CD14-positive monocyte (primary cell): ENCODE results near the gene STAT5A. TPM values are rescaled to one million over a fixed set of nuclear protein-coding genes. Genes with fewer than 3 reads are reported as not detected.

Experiments
- DNase-seq, 3 donors: peaks; one replicate each; pipeline ENCODE4 v3.0.0-alpha.2; 2011 to 2022
- H2AFZ ChIP-seq: 2 replicates; pipeline ENCODE4 v1.6.0; 2012; ENCODE audit warnings: mild to moderate bottlenecking, low read depth, low read length, inconsistent platforms; ENCODE audit not compliant: insufficient read depth, poor library complexity, severe bottlenecking
- H3K27ac ChIP-seq, 2 donors: 1 replicate in 1 of 2; 2 replicates in 1 of 2; pipeline ENCODE4 v1.5.1; 2012 to 2013; ENCODE audit warnings: low read length in 2 of 2, control low read depth in 1 of 2, inconsistent platforms in 1 of 2, low read depth in 1 of 2, mild to moderate bottlenecking in 1 of 2
- H3K27me3 ChIP-seq, 2 donors: one replicate each; pipeline versions ENCODE4 v1.6.0 to v1.6.1; 2011 to 2013; ENCODE audit warnings: low read length in 2 of 2; ENCODE audit not compliant: control insufficient read depth in 2 of 2, insufficient read depth in 2 of 2
- H3K36me3 ChIP-seq, 2 donors: replicated peaks in 1 of 2; 1 replicate in 1 of 2; 2 replicates in 1 of 2; pipeline versions ENCODE4 v1.5.1 to v1.6.1; 2012 to 2013; ENCODE audit warnings: low read length in 2 of 2, control low read depth in 1 of 2, inconsistent platforms in 1 of 2, mild to moderate bottlenecking in 1 of 2; ENCODE audit not compliant: insufficient read depth in 2 of 2, control insufficient read depth in 1 of 2
- H3K4me1 ChIP-seq, 2 donors: 1 replicate in 1 of 2; 2 replicates in 1 of 2; pipeline versions ENCODE4 v1.5.1 to v1.6.1; 2012 to 2013; ENCODE audit warnings: low read length in 2 of 2, control low read depth in 1 of 2, inconsistent platforms in 1 of 2, mild to moderate bottlenecking in 1 of 2, moderate library complexity in 1 of 2; ENCODE audit not compliant: insufficient read depth in 2 of 2, control insufficient read depth in 1 of 2
- H3K4me2 ChIP-seq: replicated peaks from 2 replicates; pipeline ENCODE3; 2012; ENCODE audit warnings: low read length, moderate library complexity, mild to moderate bottlenecking; ENCODE audit not compliant: poor library complexity, severe bottlenecking; ENCODE audit errors: extremely low read depth
- H3K4me3 ChIP-seq, 3 experiments: fragments of 200-600 bp in 1 of 3; sonication (generic) in 1 of 3; replicated peaks in 1 of 3; 1 replicate in 2 of 3; 2 replicates in 1 of 3; pipeline ENCODE4 v1.5.1; 2011 to 2013; ENCODE audit warnings: low read length in 3 of 3, mild to moderate bottlenecking in 3 of 3, control low read depth in 2 of 3, low read depth in 2 of 3, inconsistent platforms in 1 of 3, moderate library complexity in 1 of 3
- H3K79me2 ChIP-seq: 2 replicates; pipeline ENCODE4 v1.6.0; 2012; ENCODE audit warnings: mild to moderate bottlenecking, control low read depth, inconsistent platforms, low read length, moderate library complexity; ENCODE audit not compliant: insufficient read depth
- H3K9ac ChIP-seq: 2 replicates; pipeline ENCODE4 v1.6.0; 2017; ENCODE audit warnings: low read length, mild to moderate bottlenecking; ENCODE audit not compliant: insufficient read depth, poor library complexity, severe bottlenecking
- H3K9me3 ChIP-seq, 2 donors: replicated peaks in 1 of 2; 1 replicate in 1 of 2; 2 replicates in 1 of 2; pipeline versions ENCODE4 v1.5.1 to v1.6.1; 2012 to 2013; ENCODE audit warnings: low read length in 2 of 2, control low read depth in 1 of 2; ENCODE audit not compliant: control insufficient read depth in 1 of 2, insufficient read depth in 1 of 2
- H4K20me1 ChIP-seq: 2 replicates; pipeline ENCODE4 v1.6.0; 2012; ENCODE audit warnings: mild to moderate bottlenecking, low read length, control low read depth, moderate library complexity; ENCODE audit not compliant: insufficient read depth
- H3K27ac Mint-ChIP-seq, 7 donors: one replicate each; pipeline ENCODE4 v1.8.0; 2020; ENCODE audit warnings: mild to moderate bottlenecking in 7 of 7, mixed read lengths in 7 of 7, moderate library complexity in 6 of 7, inconsistent platforms in 2 of 7
- H3K27me3 Mint-ChIP-seq, 3 donors: one replicate each; pipeline ENCODE4 v1.8.0; 2021 to 2022; ENCODE audit warnings: low read depth in 3 of 3, mild to moderate bottlenecking in 3 of 3, mixed read lengths in 3 of 3, moderate library complexity in 3 of 3, inconsistent platforms in 1 of 3
- H3K36me3 Mint-ChIP-seq, 2 donors: one replicate each; pipeline ENCODE4 v1.8.0; 2020; ENCODE audit warnings: mixed read lengths in 2 of 2, inconsistent platforms in 1 of 2, mild to moderate bottlenecking in 1 of 2
- H3K4me1 Mint-ChIP-seq: one replicate; pipeline ENCODE4 v1.8.0; 2020; ENCODE audit warnings: mild to moderate bottlenecking, mixed read lengths
- H3K4me3 Mint-ChIP-seq, 2 donors: one replicate each; pipeline ENCODE4 v1.8.0; 2020; ENCODE audit warnings: mild to moderate bottlenecking in 2 of 2, mixed read lengths in 2 of 2, moderate library complexity in 1 of 2
- H3K9me3 Mint-ChIP-seq, 7 donors: one replicate each; pipeline ENCODE4 v1.8.0; 2020 to 2022; ENCODE audit warnings: mixed read lengths in 7 of 7, mild to moderate bottlenecking in 6 of 7, moderate library complexity in 6 of 7, inconsistent platforms in 2 of 7
- WGBS: methylation state at CpG from one replicate; pipeline ENCODE4 v1.1.5; 2013; ENCODE audit warnings: missing lambda C conversion rate; ENCODE audit not compliant: insufficient coverage; 5-methylcytosine and 5-hydroxymethylcytosine counted together
- intact Hi-C, 2 donors: fragments of 100-400 bp; cut with micrococcal nuclease; formaldehyde crosslinking; loops; one replicate each; pipeline versions ENCODE4 v1.15.0 to v1.15.1; 2023
- polyA plus RNA-seq, 3 donors: library from polyadenylated mRNA; depleted of rRNA in 1 of 3; unstranded in 2 of 3; stranded (reverse) in 1 of 3; fragments of 300-500 nt in 2 of 3; fragments of >200 nt in 1 of 3; fragmentation: Illumina TruSeq in 2 of 3; gene quantifications; 1 replicate in 2 of 3; 2 replicates in 1 of 3; pipeline ENCODE4 v1.2.3, GENCODE V29; 2012 to 2021
- TF ChIP-seq, protein P1 (sequence below): fragments of 200-600 bp; IDR thresholded peaks from one replicate; pipeline ENCODE4 v1.8.0; 2022; ENCODE audit warnings: antibody characterized with exemption, mild to moderate bottlenecking

Gene STAT5A
- polyA plus RNA-seq, 3 donors = 30.5 to 91.1 (median 49.8) TPM

DNA sequence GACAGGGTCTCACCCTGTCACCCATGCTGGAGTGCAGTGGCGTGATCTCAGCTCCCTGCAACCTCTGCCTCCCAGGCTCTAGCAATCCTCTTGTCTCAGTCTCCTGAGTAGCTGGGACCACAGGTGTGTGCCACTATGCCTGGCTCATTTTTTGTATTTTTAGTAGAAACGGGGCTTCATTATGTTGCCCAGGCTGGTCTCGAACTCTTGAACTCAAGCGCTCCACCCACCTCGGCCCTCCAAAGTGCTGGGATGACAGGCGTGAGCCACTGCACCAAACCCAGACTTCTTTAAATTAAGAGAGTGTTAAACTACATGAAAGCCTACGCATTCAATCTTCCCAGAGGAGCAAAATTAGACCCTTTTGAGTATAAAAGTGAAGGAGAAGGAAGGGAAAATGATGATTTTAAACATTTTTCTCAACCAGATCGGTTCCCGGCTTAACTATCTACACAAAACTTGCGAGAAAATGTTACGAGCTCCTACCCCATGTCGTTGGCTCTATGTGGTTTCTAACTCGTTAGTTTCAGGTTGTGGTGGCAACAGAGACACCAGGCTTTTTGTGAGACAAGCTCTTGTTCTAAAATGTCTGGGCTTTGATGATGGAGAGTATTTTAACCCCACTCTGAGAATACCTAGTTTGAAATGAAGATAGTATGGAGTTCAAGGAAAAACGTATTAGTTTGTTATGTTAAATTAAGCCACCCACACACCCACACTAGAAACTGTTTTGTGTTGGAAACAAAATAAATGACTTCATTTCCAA, 38.4 kb upstream of the STAT5A start:
- no peak for DNase-seq
- intact Hi-C loops = loop anchor here (5.0 kb wide), 1 partner anchor 37 kb away; the partner anchor contains the start of gene STAT5A (in 2 of the 2)
- peak overlapping the region; percentile 84 to 98 (median 97) for H3K27ac Mint-ChIP-seq
- Histone ChIP-seq H3K27me3 (no peaks in the 10 kb centered on the region), H3K4me1 (peaks cover 29 to 42% of the 10 kb centered on the region in 2 donors), H4K20me1 (peaks cover 17% of the 10 kb centered on the region), H3K79me2 (peaks cover 93% of the 10 kb centered on the region), H3K9ac (peak overlapping the region; percentile 71), H3K27ac (peak overlapping the region; percentile 80 to 92), H3K9me3 (no peaks in the 10 kb centered on the region), H3K4me2 (peak overlapping the region; percentile 69), H3K4me3 (peak overlapping the region in 1 of 3 experiments; percentile 71), H3K36me3 (no peaks in the 10 kb centered on the region), H2AFZ (peak overlapping the region; percentile 22)
- peaks cover 2 to 5% of the 10 kb centered on the region in 2 donors for H3K36me3 Mint-ChIP-seq
- peaks cover 53% of the 10 kb centered on the region for H3K4me1 Mint-ChIP-seq
- no peak overlapping the region for H3K4me3 Mint-ChIP-seq
- TF ChIP-seq, protein P1, sequence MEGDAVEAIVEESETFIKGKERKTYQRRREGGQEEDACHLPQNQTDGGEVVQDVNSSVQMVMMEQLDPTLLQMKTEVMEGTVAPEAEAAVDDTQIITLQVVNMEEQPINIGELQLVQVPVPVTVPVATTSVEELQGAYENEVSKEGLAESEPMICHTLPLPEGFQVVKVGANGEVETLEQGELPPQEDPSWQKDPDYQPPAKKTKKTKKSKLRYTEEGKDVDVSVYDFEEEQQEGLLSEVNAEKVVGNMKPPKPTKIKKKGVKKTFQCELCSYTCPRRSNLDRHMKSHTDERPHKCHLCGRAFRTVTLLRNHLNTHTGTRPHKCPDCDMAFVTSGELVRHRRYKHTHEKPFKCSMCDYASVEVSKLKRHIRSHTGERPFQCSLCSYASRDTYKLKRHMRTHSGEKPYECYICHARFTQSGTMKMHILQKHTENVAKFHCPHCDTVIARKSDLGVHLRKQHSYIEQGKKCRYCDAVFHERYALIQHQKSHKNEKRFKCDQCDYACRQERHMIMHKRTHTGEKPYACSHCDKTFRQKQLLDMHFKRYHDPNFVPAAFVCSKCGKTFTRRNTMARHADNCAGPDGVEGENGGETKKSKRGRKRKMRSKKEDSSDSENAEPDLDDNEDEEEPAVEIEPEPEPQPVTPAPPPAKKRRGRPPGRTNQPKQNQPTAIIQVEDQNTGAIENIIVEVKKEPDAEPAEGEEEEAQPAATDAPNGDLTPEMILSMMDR = no peak
- H3K27me3 Mint-ChIP-seq = peaks cover 0 to 2% (median 0%) of the 10 kb centered on the region in 3 donors
- 100% methylated on average over 3 of the region's 14 CpGs for WGBS
- H3K9me3 Mint-ChIP-seq = peaks cover 0 to 3% (median 0%) of the 10 kb centered on the region in 7 donors

DNA sequence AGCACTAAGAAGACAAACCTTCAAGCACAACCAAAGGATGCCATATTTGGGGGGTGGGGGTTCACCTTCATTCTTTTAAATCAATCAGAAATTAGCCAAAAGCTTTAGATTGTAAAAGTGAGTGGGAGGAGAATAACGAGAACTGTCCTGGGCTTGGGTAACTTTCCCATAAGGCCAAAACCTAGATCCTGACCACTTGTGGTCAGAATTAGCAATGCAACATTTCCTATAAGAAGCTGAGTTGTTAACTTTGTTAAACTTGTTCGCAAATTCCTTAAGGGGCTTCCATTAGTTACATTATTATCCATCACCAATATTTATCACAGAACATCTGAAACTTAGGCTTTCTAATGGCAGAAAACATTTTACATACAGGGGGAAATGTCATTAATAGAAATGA, 37.2 kb upstream of the STAT5A start:
- no CpG with 5 or more reads among the region's 2 CpGs for WGBS
- Mint-ChIP-seq H3K4me3 (peak overlapping the region in 1 of 2 donors; percentile 46), H3K36me3 (peaks cover 2 to 3% of the 10 kb centered on the region in 2 donors), H3K4me1 (peaks cover 54% of the 10 kb centered on the region), H3K27me3 (peaks cover 0 to 2% (median 0%) of the 10 kb centered on the region in 3 donors), H3K9me3 (peaks cover 0 to 3% (median 0%) of the 10 kb centered on the region in 7 donors), H3K27ac (peak overlapping the region in 6 of 7 donors; percentile 61 to 98 (median 80))
- peak overlapping the region; percentile 48 for H2AFZ ChIP-seq
- H3K4me3 ChIP-seq = no peak overlapping the region
- DNase-seq = peak; percentile 35 to 64 (median 52)
- H3K9me3 ChIP-seq = no peaks in the 10 kb centered on the region
- intact Hi-C loops = no loop called here
- H3K9ac ChIP-seq = no peak overlapping the region
- H3K79me2 ChIP-seq = peaks cover 92% of the 10 kb centered on the region
- H3K27ac ChIP-seq = peak overlapping the region in 1 of 2 donors; percentile 11
- TF ChIP-seq, protein P1 = peak; percentile 57
- H3K4me2 ChIP-seq = peak overlapping the region; percentile 17
- peaks cover 29 to 42% of the 10 kb centered on the region in 2 donors for H3K4me1 ChIP-seq
- peaks cover 22% of the 10 kb centered on the region for H4K20me1 ChIP-seq
- H3K36me3 ChIP-seq = no peaks in the 10 kb centered on the region
- H3K27me3 ChIP-seq = no peaks in the 10 kb centered on the region
